GM12878 (cell line): ENCODE data around the gene MPRIP. TPM values are rescaled to one million over a fixed set of nuclear protein-coding genes. Genes with fewer than 3 reads are reported as not detected.

Experiments
- ATAC-seq: fragments of 200-7000 bp; cut with Tn5 transposase; 3 replicates; pipeline ENCODE4 v1.9.1; 2020; ENCODE audit warnings: mild to moderate bottlenecking, moderate library complexity
- BruUV-seq: library from RNA; stranded (reverse); fragments of 400-500 nt; replicated peaks from 2 replicates; lab custom pipeline; 2021; lab: Mats Ljungman, UMichigan
- CTCF ChIA-PET: fragments of 300-600 bp; sonication (Branson Sonifier 250); formaldehyde crosslinking; extraction: SDS; loops from one replicate; lab custom pipeline; 2021; ENCODE audit warnings: inconsistent platforms; lab: Yijun Ruan, JAX
- POLR2A ChIA-PET: fragments of 350-600 bp; formaldehyde crosslinking; extraction: SDS; loops from one replicate; lab custom pipeline; 2021; ENCODE audit warnings: inconsistent platforms; lab: Charles Lee
- RAD21 ChIA-PET: fragments of 300-600 bp; sonication (Branson Sonifier 250); formaldehyde crosslinking; loops from one replicate; lab custom pipeline; 2023; ENCODE audit warnings: antibody characterized with exemption; ENCODE audit not compliant: unreplicated experiment; lab: Charles Lee
- SMC1A ChIA-PET: fragments of 300-600 bp; sonication (Branson Sonifier 250); formaldehyde crosslinking; loops from one replicate; lab custom pipeline; 2023; ENCODE audit not compliant: unreplicated experiment, uncharacterized antibody; lab: Charles Lee
- DNase-seq: peaks from one replicate; pipeline ENCODE4 v3.0.0-alpha.2; 2011; ENCODE audit warnings: low read depth, low spot score
- FAIRE-seq: peaks from 3 replicates; lab custom pipeline; 2011; peaks lifted over from hg19 to GRCh38; lab: Jason Lieb, UNC
- H2AFZ ChIP-seq: 2 replicates; pipeline ENCODE4 v1.6.0; 2011; ENCODE audit warnings: low read depth, low read length, control low read depth; ENCODE audit not compliant: control insufficient read depth
- H3K27ac ChIP-seq: 2 replicates; pipeline ENCODE4 v1.5.1; 2011; ENCODE audit warnings: control low read depth; ENCODE audit not compliant: control insufficient read depth, insufficient read depth
- H3K27me3 ChIP-seq, 2 experiments: replicated peaks in 1 of 2; 2 replicates each; pipeline versions ENCODE4 v1.6.0 to v1.6.1; 2011; ENCODE audit warnings: low read length in 1 of 2; ENCODE audit not compliant: control insufficient read depth in 2 of 2, insufficient read depth in 2 of 2
- H3K36me3 ChIP-seq, 2 experiments: 2 replicates each; pipeline ENCODE4 v1.5.1; 2011; ENCODE audit warnings: low read length in 1 of 2; ENCODE audit not compliant: control insufficient read depth in 2 of 2, insufficient read depth in 2 of 2
- H3K4me1 ChIP-seq: 2 replicates; pipeline ENCODE4 v1.6.1; 2011; ENCODE audit warnings: mild to moderate bottlenecking, low read length, moderate library complexity, mixed read lengths; ENCODE audit not compliant: control insufficient read depth, insufficient read depth
- H3K4me2 ChIP-seq: 2 replicates; pipeline ENCODE4 v1.6.0; 2011; ENCODE audit warnings: control low read depth; ENCODE audit not compliant: control insufficient read depth, insufficient read depth
- H3K4me3 ChIP-seq: fragments of 200-600 bp; sonication (generic); 2 replicates; pipeline ENCODE4 v1.5.1; 2016
- H3K79me2 ChIP-seq: 2 replicates; pipeline ENCODE4 v1.6.0; 2011; ENCODE audit warnings: low read length; ENCODE audit not compliant: control insufficient read depth, insufficient read depth
- H3K9ac ChIP-seq: 2 replicates; pipeline ENCODE4 v1.8.0; 2011; ENCODE audit warnings: low read length, control low read depth, mixed read lengths; ENCODE audit not compliant: control insufficient read depth, insufficient read depth
- H3K9me3 ChIP-seq: replicated peaks from 3 replicates; pipeline ENCODE4 v1.5.1; 2011; ENCODE audit warnings: mild to moderate bottlenecking, low read length; ENCODE audit not compliant: control insufficient read depth, insufficient read depth
- H4K20me1 ChIP-seq: 2 replicates; pipeline ENCODE4 v1.6.0; 2011; ENCODE audit not compliant: control insufficient read depth, insufficient read depth
- BCL3 ChIP-seq: IDR thresholded peaks from 2 replicates; pipeline ENCODE4 v1.6.1; 2011; ENCODE audit warnings: borderline replicate concordance, low read depth, mild to moderate bottlenecking, moderate library complexity, low read length; ENCODE audit not compliant: insufficient read depth, poor library complexity, severe bottlenecking
- FOS ChIP-seq: IDR thresholded peaks from 3 replicates; pipeline ENCODE4 v1.6.1; 2011; ENCODE audit warnings: borderline replicate concordance; ENCODE audit not compliant: insufficient read length; ENCODE audit errors: extremely low read depth
- FOXM1 ChIP-seq: IDR thresholded peaks from 2 replicates; pipeline ENCODE4 v1.6.1; 2012; ENCODE audit warnings: low read depth, mild to moderate bottlenecking, inconsistent platforms, low read length, moderate library complexity
- IKZF2 ChIP-seq, 2 experiments: fragments of 450-650 bp; IDR thresholded peaks; 2 replicates each; pipeline ENCODE4 v1.6.1; 2017; ENCODE audit warnings: mild to moderate bottlenecking in 2 of 2, moderate library complexity in 2 of 2
- NBN ChIP-seq: fragments of 450-650 bp; IDR thresholded peaks from 2 replicates; pipeline ENCODE4 v1.6.1; 2016
- SP1 ChIP-seq: IDR thresholded peaks from one replicate; pipeline ENCODE4 v1.6.1; 2011; ENCODE audit warnings: low read depth, low read length
- SREBF1 ChIP-seq: IDR thresholded peaks from 2 replicates; pipeline ENCODE4 v1.6.1; 2012; ENCODE audit warnings: mild to moderate bottlenecking, low read length
- ZNF687 ChIP-seq: fragments of 450-650 bp; IDR thresholded peaks from 2 replicates; pipeline ENCODE4 v1.6.1; 2017; ENCODE audit warnings: mild to moderate bottlenecking, moderate library complexity
- ZSCAN29 ChIP-seq: fragments of 450-650 bp; IDR thresholded peaks from 2 replicates; pipeline ENCODE4 v1.6.1; 2017; ENCODE audit warnings: mild to moderate bottlenecking, moderate library complexity
- WGBS: methylation state at CpG from one replicate; pipeline ENCODE4 v1.1.6; 2016; ENCODE audit warnings: low lambda C conversion rate; ENCODE audit not compliant: insufficient replicate concordance, insufficient coverage; ENCODE audit errors: missing lambda C conversion rate; 5-methylcytosine and 5-hydroxymethylcytosine counted together
- in situ Hi-C: fragments of 300-500 bp; cut with MboI; formaldehyde crosslinking; loops from 9 replicates; pipeline ENCODE4 v1.14.3; 2018; ENCODE audit warnings: mixed read lengths
- intact Hi-C: fragments of 100-400 bp; cut with micrococcal nuclease; formaldehyde crosslinking; loops from one replicate; pipeline ENCODE4 v1.14.2; 2022; ENCODE audit not compliant: unreplicated experiment
- polyA plus RNA-seq, 11 experiments: library from polyadenylated mRNA; depleted of rRNA in 4 of 11; unstranded in 6 of 11; stranded (reverse) in 5 of 11; fragments of >200 nt; fragmentation: Nextera tagmentation in 4 of 11; fragmentation: Illumina TruSeq in 1 of 11; extraction: Ambion mirVana in 4 of 11; extraction: Trizol in 1 of 11; gene quantifications; 1 replicate in 1 of 11; 2 replicates in 10 of 11; pipeline versions ENCODE4 v1.2.1 to v1.2.3, GENCODE V29; 2011 to 2016; ENCODE audit warnings: inconsistent platforms in 2 of 11, missing spikeins in 2 of 11, low read depth in 1 of 11
- total RNA-seq, 4 experiments: library from RNA; depleted of rRNA in 3 of 4; stranded (reverse); fragments of >200 nt in 3 of 4; fragmentation: Illumina TruSeq in 1 of 4; extraction: Trizol in 1 of 4; gene quantifications; 2 replicates each; pipeline versions ENCODE4 v1.2.1 to v1.2.3, GENCODE V29; 2013 to 2021
- TF ChIP-seq, protein P1 (sequence below): fragments of 450-650 bp; IDR thresholded peaks from 2 replicates; pipeline ENCODE4 v1.6.1; 2016; ENCODE audit warnings: mild to moderate bottlenecking, moderate library complexity, borderline replicate concordance
- TF ChIP-seq, protein P2 (sequence below): fragments of 450-650 bp; IDR thresholded peaks from 2 replicates; pipeline ENCODE4 v1.6.1; 2016; ENCODE audit warnings: mild to moderate bottlenecking

MPRIP gene
- total and polyA plus RNA-seq, 10 of the 15 experiments (the other 5 are each of a cell fraction or from before 2014, with no cell fraction given) = 16.5 to 168 (median 71.7) TPM

DNA sequence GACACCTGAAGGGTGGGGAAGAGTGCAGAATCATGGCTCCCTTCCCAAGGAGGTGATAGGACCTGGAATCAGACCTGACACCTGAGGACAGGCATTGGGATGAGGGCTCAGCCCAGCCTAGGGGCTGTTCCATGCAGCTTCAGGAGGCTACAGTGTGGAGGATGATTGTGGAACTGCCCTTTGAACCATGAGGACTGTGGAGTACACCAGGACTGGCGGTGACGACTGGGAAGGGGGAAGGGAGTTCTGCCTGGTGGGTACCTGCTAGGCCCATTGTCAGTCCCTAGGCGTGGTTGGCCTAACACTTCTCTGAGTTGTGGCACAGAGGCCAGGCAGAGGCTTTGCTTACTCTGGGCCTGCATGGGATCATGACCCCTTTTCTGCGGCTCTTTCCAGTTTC lies 76.1 kb downstream of the MPRIP start:
- no peak overlapping the region for H3K27ac ChIP-seq
- TF ChIP-seq, protein P1, sequence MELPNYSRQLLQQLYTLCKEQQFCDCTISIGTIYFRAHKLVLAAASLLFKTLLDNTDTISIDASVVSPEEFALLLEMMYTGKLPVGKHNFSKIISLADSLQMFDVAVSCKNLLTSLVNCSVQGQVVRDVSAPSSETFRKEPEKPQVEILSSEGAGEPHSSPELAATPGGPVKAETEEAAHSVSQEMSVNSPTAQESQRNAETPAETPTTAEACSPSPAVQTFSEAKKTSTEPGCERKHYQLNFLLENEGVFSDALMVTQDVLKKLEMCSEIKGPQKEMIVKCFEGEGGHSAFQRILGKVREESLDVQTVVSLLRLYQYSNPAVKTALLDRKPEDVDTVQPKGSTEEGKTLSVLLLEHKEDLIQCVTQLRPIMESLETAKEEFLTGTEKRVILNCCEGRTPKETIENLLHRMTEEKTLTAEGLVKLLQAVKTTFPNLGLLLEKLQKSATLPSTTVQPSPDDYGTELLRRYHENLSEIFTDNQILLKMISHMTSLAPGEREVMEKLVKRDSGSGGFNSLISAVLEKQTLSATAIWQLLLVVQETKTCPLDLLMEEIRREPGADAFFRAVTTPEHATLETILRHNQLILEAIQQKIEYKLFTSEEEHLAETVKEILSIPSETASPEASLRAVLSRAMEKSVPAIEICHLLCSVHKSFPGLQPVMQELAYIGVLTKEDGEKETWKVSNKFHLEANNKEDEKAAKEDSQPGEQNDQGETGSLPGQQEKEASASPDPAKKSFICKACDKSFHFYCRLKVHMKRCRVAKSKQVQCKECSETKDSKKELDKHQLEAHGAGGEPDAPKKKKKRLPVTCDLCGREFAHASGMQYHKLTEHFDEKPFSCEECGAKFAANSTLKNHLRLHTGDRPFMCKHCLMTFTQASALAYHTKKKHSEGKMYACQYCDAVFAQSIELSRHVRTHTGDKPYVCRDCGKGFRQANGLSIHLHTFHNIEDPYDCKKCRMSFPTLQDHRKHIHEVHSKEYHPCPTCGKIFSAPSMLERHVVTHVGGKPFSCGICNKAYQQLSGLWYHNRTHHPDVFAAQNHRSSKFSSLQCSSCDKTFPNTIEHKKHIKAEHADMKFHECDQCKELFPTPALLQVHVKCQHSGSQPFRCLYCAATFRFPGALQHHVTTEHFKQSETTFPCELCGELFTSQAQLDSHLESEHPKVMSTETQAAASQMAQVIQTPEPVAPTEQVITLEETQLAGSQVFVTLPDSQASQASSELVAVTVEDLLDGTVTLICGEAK = no peak
- TF ChIP-seq NBN (no peak), IKZF2 (IDR thresholded peaks at IDR 0.05) (no peak), FOXM1 (no peak), SREBF1 (no peak), FOS (no peak), ZNF687 (no peak), ZSCAN29 (no peak), SP1 (no peak), BCL3 (no peak)
- TF ChIP-seq, protein P2, sequence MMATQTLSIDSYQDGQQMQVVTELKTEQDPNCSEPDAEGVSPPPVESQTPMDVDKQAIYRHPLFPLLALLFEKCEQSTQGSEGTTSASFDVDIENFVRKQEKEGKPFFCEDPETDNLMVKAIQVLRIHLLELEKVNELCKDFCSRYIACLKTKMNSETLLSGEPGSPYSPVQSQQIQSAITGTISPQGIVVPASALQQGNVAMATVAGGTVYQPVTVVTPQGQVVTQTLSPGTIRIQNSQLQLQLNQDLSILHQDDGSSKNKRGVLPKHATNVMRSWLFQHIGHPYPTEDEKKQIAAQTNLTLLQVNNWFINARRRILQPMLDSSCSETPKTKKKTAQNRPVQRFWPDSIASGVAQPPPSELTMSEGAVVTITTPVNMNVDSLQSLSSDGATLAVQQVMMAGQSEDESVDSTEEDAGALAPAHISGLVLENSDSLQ = no peak
- no peak overlapping the region for H3K4me2 ChIP-seq
- POLR2A ChIA-PET = no interaction called here
- peaks cover 4% of the 10 kb centered on the region; the same call in 1 of the 2 replicates for H4K20me1 ChIP-seq
- H3K27me3 ChIP-seq = no peaks in the 10 kb centered on the region
- FAIRE-seq = no peak
- RAD21 ChIA-PET = no interaction called here
- in situ Hi-C loops (no loop called here), intact Hi-C loops (no loop called here)
- no peak for DNase-seq
- peaks cover 36% of the 10 kb centered on the region for H3K79me2 ChIP-seq
- SMC1A ChIA-PET = no interaction called here
- H2AFZ ChIP-seq = no peak overlapping the region
- ATAC-seq = no peak
- H3K4me1 ChIP-seq = peaks cover 31% of the 10 kb centered on the region
- CTCF ChIA-PET = interaction anchor here (1.5 kb wide), 1 partner anchor 10 kb away, joined by 4 read pairs; no protein-coding TSS in a partner anchor
- BruUV-seq = no TSS peak
- WGBS = 90% methylated on average over 4 of the region's 4 CpGs
- no peak overlapping the region for H3K4me3 ChIP-seq
- H3K9ac ChIP-seq = no peak overlapping the region
- H3K36me3 ChIP-seq = peaks cover 0 to 2% of the 10 kb centered on the region in 2 experiments; a peak in 1 of 4 replicates
- no peaks in the 10 kb centered on the region; the same call in 2 of the 3 replicates for H3K9me3 ChIP-seq
